VCaP (cell line): ENCODE measurements around the gene PCDHGA8.
A peak's percentile ranks its signal among the peaks of the same experiment; 100 is the strongest.
"Not testable (repeated sequence)": the region's sequence is repeated elsewhere in the genome, so short reads cannot be mapped to it uniquely, and the experiment has no call there.

Experiments
- H3K27ac ChIP-seq: fragments of 450-650 bp; 2 replicates; pipeline ENCODE4 v1.5.1; 2017
- CTCF ChIP-seq: fragments of 450-650 bp; conservative IDR thresholded peaks from 2 replicates; pipeline ENCODE4 v1.5.1; 2017; ENCODE audit warnings: mild to moderate bottlenecking, moderate library complexity

PCDHGA8 gene

GRCh38 chr5:141417494-141418172 is 25.2 kb downstream of the PCDHGA8 start, which contains the start of gene PCDHGB7:
PCDHGB7 (plus strand) TSS chr5:141417677; CDS start chr5:141417860, 183 bp downstream.
- peak; percentile 50 for TF ChIP-seq CTCF
- H3K27ac ChIP-seq = not testable (repeated sequence)

GRCh38 chr5:141419074-141419880 is 26.8 kb downstream of the PCDHGA8 start:
- TF ChIP-seq CTCF = no peak
- H3K27ac ChIP-seq = no peak overlapping the region

DNA sequence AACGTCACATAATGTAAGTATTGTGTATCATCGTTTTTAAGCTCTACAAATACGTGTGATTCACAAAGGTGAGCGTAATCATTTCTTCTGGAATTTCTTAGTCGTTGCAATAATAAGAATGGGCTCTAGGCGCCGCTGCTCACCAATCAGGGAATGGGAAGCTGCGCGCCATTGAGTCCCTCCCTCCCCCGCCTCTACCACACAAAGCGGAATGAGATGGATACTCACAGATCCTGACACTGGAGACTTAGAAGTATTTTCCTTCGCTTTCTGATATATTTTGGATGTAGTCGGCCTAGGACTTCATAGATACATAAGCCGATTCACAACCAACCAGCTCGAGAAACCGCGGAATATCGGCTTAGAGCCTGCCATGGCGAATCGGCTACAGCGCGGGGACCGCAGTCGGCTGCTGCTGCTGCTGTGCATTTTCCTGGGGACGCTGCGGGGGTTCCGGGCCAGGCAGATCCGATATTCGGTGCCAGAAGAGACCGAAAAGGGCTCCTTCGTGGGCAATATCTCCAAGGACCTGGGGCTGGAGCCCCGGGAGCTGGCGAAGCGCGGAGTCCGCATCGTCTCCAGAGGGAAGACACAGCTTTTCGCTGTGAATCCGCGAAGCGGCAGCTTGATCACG is 28.5 kb downstream of the PCDHGA8 start, which contains the start of gene PCDHGA11:
Gene PCDHGA11, plus strand, starts transcription at position 197 of the 634 bp plus-strand sequence. Its CDS starts 177 bp downstream, at position 374.
- 0 out of 2 replicates have a peak, but pooled peaks have one; percentile 5 for TF ChIP-seq CTCF
- no peak within 1 kb of the TSS for H3K27ac ChIP-seq

DNA sequence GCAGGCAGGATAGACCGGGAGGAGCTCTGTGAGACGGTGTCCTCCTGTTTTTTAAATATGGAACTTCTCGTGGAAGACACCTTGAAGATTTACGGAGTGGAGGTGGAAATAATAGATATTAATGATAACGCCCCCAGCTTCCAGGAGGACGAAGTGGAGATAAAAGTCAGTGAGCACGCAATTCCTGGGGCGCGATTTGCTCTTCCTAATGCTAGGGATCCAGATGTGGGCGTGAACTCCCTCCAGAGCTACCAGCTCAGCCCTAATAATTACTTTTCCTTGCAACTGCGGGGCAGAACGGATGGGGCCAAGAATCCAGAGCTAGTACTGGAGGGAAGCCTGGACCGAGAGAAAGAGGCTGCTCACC is 29.0 kb downstream of the PCDHGA8 start:
- no peak overlapping the region for H3K27ac ChIP-seq

DNA sequence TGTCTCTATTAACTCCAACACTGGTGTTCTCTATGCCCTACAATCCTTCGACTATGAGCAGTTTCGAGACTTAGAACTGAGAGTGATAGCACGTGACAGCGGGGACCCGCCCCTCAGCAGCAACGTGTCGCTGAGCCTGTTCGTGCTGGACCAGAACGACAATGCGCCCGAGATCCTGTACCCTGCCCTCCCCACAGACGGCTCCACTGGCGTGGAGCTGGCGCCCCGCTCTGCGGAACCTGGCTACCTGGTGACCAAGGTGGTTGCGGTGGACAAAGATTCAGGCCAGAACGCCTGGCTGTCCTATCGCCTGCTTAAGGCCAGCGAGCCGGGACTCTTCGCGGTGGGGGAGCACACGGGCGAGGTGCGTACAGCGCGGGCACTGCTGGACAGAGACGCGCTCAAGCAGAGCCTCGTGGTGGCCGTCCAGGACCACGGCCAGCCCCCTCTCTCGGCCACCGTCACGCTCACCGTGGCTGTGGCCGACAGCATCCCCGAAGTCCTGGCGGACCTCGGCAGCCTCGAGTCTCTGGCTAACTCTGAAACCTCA is 30.4 kb downstream of the PCDHGA8 start:
- no peak for TF ChIP-seq CTCF
- H3K27ac ChIP-seq = no peak overlapping the region

More for the DNA sequence above, 29.0 kb downstream of the PCDHGA8 start:
- no peak for TF ChIP-seq CTCF

DNA sequence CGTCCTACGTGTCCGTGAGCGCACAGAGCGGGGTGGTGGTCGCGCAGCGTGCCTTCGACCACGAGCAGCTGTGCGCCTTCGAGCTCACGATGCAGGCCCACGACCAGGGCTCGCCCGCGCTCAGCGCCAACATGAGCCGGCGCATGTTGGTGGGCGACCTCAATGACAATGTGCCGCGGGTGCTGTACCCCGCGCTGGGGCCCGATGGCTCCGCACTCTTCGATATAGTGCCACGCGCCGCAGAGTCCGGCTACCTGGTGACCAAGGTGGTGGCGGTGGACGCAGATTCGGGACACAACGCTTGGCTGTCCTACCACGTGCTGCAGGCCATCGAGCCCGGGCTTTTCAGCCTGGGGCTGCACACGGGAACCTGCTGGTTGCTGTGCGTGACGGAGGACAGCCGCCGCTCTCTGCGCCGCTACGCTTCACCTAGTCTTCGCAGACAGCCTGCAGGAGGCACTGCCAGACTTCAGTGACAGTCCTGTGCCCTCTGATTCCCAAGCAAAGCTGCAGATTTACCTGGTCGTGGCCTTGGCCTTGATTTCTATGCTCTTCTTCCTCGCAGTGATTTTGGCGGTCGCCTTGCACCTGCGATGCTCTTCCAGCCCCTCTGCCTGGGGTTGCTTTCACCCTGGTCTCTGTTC is 35.5 kb downstream of the PCDHGA8 start:
- no peak overlapping the region for H3K27ac ChIP-seq
- TF ChIP-seq CTCF = no peak
